ENCODE results near the gene PRR30.

The PRR30 gene

DNA sequence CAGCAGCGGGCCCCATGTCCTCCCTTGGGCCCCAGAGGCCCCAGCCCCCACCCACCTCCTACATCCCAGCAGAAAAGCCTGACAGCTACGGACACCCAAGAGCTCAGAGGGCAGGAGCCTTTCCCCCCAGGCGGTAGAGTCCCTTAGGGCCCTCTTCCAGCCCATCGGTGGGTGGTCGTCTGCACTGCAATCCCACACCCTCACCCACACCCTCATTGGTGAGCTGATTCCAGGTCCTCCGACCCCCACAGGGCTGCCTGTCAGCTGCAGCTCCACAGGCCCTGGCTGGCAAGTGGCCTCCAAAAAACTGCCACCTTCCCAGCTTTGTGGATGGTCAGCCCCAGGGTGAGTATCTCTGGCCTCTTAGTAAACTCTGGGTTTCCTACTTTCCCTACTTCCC is 20.1 kb upstream of the PRR30 start:
- H3K36me3 ChIP-seq, result no peaks in the 10 kb centered on the region
- DNase-seq, result no peak
- TF ChIP-seq, protein P1, sequence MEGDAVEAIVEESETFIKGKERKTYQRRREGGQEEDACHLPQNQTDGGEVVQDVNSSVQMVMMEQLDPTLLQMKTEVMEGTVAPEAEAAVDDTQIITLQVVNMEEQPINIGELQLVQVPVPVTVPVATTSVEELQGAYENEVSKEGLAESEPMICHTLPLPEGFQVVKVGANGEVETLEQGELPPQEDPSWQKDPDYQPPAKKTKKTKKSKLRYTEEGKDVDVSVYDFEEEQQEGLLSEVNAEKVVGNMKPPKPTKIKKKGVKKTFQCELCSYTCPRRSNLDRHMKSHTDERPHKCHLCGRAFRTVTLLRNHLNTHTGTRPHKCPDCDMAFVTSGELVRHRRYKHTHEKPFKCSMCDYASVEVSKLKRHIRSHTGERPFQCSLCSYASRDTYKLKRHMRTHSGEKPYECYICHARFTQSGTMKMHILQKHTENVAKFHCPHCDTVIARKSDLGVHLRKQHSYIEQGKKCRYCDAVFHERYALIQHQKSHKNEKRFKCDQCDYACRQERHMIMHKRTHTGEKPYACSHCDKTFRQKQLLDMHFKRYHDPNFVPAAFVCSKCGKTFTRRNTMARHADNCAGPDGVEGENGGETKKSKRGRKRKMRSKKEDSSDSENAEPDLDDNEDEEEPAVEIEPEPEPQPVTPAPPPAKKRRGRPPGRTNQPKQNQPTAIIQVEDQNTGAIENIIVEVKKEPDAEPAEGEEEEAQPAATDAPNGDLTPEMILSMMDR (IDR thresholded peaks at IDR 0.05; ENCODE audit: low read depth, low read length), result no peak
- H3K27me3 ChIP-seq (ENCODE audit: insufficient read depth, low read depth, severe bottlenecking), result no peaks in the 10 kb centered on the region
- H3K27ac ChIP-seq, result no peak overlapping the region
- no peak overlapping the region for H3K4me3 ChIP-seq (ENCODE audit: low read depth, low read length)
- H3K9me3 ChIP-seq (ENCODE audit: severe bottlenecking), result no peaks in the 10 kb centered on the region

DNA sequence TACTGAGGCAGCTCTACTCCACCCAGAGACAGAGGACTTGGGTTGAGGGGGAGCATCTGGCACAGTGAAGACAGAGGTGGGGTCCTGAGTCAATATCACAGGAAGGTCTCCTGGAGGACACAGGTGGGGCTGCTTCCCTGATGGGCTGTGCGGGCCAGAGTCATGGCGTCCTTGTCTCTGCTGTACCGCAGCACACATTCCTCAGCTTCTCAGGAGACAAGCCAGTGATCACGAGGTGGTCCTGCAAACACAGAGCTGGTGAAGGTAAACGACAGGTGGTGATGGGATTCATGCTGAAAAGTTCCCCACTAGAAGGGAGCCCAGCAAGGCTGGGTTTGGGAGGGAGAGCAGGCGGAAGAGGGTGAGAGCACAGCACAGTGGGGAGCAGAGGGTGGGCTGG is 19.3 kb upstream of the PRR30 start:
- Histone ChIP-seq H3K4me3 (ENCODE audit: low read depth, low read length) (no peak overlapping the region), H3K9me3 (ENCODE audit: severe bottlenecking) (no peaks in the 10 kb centered on the region), H3K36me3 (no peaks in the 10 kb centered on the region), H3K27me3 (ENCODE audit: insufficient read depth, low read depth, severe bottlenecking) (no peaks in the 10 kb centered on the region), H3K27ac (no peak overlapping the region)
- TF ChIP-seq, protein P1 (IDR thresholded peaks at IDR 0.05; ENCODE audit: low read depth, low read length), result no peak
- DNase-seq, result no peak

DNA sequence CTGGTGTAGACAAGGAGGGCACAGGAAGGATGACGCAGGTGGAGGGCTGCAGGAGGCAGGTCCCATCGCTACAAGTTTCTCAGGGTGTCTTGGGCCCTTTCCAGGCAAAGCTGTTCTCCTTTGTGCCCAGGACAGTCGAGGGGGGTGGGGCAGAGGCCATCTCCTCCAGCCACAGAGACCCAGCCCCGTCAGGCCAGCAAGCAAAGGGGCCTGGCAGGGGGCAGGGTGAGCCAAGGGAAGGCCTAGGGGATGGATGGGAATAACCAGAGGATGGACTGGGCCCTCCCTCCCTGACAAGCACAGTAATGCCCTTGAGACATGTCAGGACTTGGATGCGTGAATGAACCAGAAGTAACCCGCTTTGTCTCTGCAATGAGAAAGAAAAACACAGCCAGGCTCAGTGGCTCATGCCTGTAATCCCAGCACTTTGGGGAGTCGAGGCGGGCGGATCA is 15.9 kb upstream of the PRR30 start:
- DNase-seq, result no peak
- Histone ChIP-seq H3K36me3 (no peaks in the 10 kb centered on the region), H3K9me3 (ENCODE audit: severe bottlenecking) (no peaks in the 10 kb centered on the region), H3K27ac (no peak overlapping the region), H3K27me3 (ENCODE audit: insufficient read depth, low read depth, severe bottlenecking) (no peaks in the 10 kb centered on the region), H3K4me3 (ENCODE audit: low read depth, low read length) (no peak overlapping the region)
- TF ChIP-seq, protein P1 (IDR thresholded peaks at IDR 0.05; ENCODE audit: low read depth, low read length), result no peak

DNA sequence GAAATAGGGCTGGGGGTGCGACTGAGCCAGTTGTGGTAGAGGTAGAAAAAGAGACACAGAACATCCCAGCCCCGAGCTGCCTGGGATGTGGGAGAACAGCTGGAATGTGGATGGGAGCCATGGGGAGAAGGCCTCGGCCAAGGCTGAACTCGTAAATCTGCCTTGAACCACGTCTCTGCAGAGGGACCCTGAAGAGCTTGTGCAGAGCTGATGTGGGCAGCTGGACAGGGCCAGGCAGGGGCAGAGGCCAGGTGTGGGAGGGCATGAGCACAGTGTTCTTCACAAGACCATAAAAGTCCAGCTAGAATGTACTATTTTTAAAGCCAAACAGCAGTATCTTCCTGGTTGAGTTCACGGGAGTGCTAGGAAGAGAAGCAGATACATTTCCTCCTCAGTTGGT is 15.3 kb upstream of the PRR30 start:
- Histone ChIP-seq H3K27me3 (ENCODE audit: insufficient read depth, low read depth, severe bottlenecking) (no peaks in the 10 kb centered on the region), H3K9me3 (ENCODE audit: severe bottlenecking) (no peaks in the 10 kb centered on the region), H3K27ac (no peak overlapping the region), H3K4me3 (ENCODE audit: low read depth, low read length) (no peak overlapping the region), H3K36me3 (no peaks in the 10 kb centered on the region)
- no peak for DNase-seq
- TF ChIP-seq, protein P1 (IDR thresholded peaks at IDR 0.05; ENCODE audit: low read depth, low read length), result no peak

DNA sequence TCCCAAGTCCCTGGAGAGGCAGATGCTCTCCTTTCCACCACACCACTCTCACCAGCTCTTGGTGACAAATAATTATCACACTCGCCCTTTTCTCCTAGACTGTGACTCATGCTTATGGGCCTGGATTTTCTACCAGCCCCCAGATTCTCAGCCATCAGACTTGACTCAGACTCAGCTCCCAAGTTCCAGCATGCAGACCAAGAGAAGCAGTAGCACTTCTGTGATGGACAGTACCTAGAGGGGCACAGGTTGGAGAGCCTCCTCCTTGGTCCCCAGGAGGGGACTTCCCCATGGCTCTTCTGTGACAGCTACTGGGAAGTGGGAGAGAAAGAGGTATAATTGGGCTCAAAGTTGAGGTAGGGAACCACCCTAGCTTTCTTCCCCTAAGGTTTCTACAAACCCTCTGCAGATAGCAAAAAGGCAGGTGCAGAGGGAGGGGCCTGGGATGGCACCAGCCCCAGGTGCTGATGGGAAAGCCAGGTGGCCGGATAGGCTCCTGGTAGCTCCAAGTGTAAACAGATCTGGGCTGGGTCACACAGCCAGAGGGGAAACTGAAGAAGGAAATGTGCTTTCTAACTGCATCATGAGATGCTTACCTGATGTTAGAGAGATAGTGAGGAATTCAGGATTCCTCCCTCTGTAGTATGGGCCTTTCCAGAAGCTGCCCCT is 13.7 kb upstream of the PRR30 start:
- Histone ChIP-seq H3K27me3 (ENCODE audit: insufficient read depth, low read depth, severe bottlenecking) (no peaks in the 10 kb centered on the region), H3K36me3 (no peaks in the 10 kb centered on the region), H3K4me3 (ENCODE audit: low read depth, low read length) (no peak overlapping the region), H3K27ac (no peak overlapping the region), H3K9me3 (ENCODE audit: severe bottlenecking) (no peaks in the 10 kb centered on the region)
- TF ChIP-seq, protein P1 (IDR thresholded peaks at IDR 0.05; ENCODE audit: low read depth, low read length), result no peak
- DNase-seq, result no peak

Measured in WERI-Rb-1 (cell line).